Right lobe of liver (tissue), 6 donors: Measurements from ENCODE around the gene AVPR1B. TPM values are rescaled to one million over a fixed set of nuclear protein-coding genes. Genes with fewer than 3 reads are reported as not detected.

Experiments used
- ATAC-seq, 4 donors: fragments of 200-7000 bp; cut with Tn5 transposase; one replicate each; pipeline ENCODE4 v1.9.1; 2020; ENCODE audit warnings: mild to moderate bottlenecking in 4 of 4, moderate library complexity in 4 of 4
- DNase-seq, 3 donors: peaks; one replicate each; pipeline ENCODE4 v3.0.0-alpha.2; 2020
- H3K27ac ChIP-seq, 3 donors: fragments of 200-600 bp; one replicate each; pipeline ENCODE4 v1.8.0; 2022
- H3K27me3 ChIP-seq, 2 donors: fragments of 200-600 bp; one replicate each; pipeline ENCODE4 v1.8.0; 2022
- H3K36me3 ChIP-seq, 4 donors: fragments of 200-600 bp; sonication (generic) in 1 of 4; one replicate each; pipeline versions ENCODE4 v1.5.1 to v1.8.0; 2017 to 2022; ENCODE audit warnings: control low read depth in 1 of 4
- H3K4me1 ChIP-seq, 4 donors: fragments of 200-600 bp; sonication (generic) in 1 of 4; one replicate each; pipeline versions ENCODE4 v1.5.1 to v1.8.0; 2017 to 2022; ENCODE audit warnings: control low read depth in 1 of 4
- H3K4me3 ChIP-seq, 3 donors: fragments of 200-600 bp; one replicate each; pipeline ENCODE4 v1.8.0; 2022
- H3K9me3 ChIP-seq, 4 donors: fragments of 200-600 bp; sonication (generic) in 1 of 4; one replicate each; pipeline versions ENCODE4 v1.5.1 to v1.8.0; 2017 to 2022; ENCODE audit warnings: control low read depth in 1 of 4
- POLR2A ChIP-seq: fragments of 450-650 bp; IDR thresholded peaks from one replicate; pipeline ENCODE4 v1.6.1; 2017; ENCODE audit warnings: antibody characterized with exemption, mild to moderate bottlenecking
- WGBS: methylation state at CpG from one replicate; pipeline ENCODE4 v1.1.6; 2018; ENCODE audit warnings: low coverage, low lambda C conversion rate; ENCODE audit not compliant: insufficient coverage; ENCODE audit errors: missing lambda C conversion rate; 5-methylcytosine and 5-hydroxymethylcytosine counted together
- intact Hi-C, 2 donors: fragments of 100-400 bp; cut with DNase I; formaldehyde crosslinking; loops; one replicate each; pipeline versions ENCODE4 v1.11.2 to v1.14.1; 2022
- total RNA-seq, 6 experiments: library from RNA; depleted of rRNA in 2 of 6; stranded (reverse); fragments of >200 nt in 2 of 6; fragmentation: NEBNext Ultra II Directional in 3 of 6; extraction: Animal tissue kit (Norgen Biotek cat#: 25700) in 3 of 6; gene quantifications; one replicate each; pipeline versions ENCODE4 v1.1.0 to v1.2.4, GENCODE V29; 2016 to 2023
- TF ChIP-seq, protein P1 (sequence below), 4 donors: fragments of 200-600 bp in 3 of 4; fragments of 450-650 bp in 1 of 4; IDR thresholded peaks; one replicate each; pipeline versions ENCODE4 v1.5.1 to v1.8.0; 2016 to 2022; ENCODE audit warnings: antibody characterized with exemption in 4 of 4, mild to moderate bottlenecking in 2 of 4
- donor health status: DM: no; HTN: yes; CAD: no.
- donor health status: DM: no; HTN: no; CAD: no.
- donor health status: DM: no; HTN: no; CAD: no.
- donor health status: DM: no; HTN: yes; CAD: no.
- donor health status: DM: no; HTN: yes; CAD: no.

AVPR1B gene
- total RNA-seq, 6 experiments from 2014 or later, result not detected

DNA sequence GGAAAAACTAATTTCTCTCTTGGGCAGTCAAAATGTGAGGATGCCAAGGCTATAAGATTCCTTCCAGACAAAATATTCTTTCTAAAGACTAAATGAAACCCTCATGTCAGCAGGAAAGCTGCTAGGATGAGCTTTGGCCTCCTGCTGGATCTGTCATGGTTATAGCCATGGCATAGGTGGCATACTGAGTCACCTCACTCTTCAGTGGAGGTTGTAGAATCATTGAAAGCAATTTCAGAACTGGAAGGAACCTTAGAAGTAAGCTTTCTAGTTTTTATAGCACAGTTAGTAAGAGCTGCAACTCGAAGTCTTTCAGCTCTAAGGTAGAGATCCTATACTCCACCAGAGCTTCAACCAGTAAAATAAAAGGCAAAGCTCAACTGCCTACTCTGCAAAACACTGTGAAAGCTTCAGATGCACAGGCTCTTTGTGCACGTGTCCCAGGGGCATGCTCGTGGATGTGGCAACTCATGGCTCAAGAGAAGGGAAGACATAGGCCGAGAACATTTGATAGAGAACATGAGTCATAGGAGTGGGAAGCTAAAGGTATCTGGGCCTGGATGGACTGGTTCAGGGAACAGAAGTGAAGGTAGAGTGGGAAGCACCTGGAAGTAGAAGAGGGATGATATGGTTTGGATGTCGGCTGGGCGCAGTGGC, 5.8 kb downstream of the AVPR1B start:
- H3K4me1 ChIP-seq, result peaks cover 0 to 18% (median 6%) of the 10 kb centered on the region in 4 donors
- H3K27ac ChIP-seq, result no peak overlapping the region
- H3K36me3 ChIP-seq, result no peaks in the 10 kb centered on the region
- DNase-seq, result no peak
- no peaks in the 10 kb centered on the region for H3K9me3 ChIP-seq
- TF ChIP-seq, protein P1, sequence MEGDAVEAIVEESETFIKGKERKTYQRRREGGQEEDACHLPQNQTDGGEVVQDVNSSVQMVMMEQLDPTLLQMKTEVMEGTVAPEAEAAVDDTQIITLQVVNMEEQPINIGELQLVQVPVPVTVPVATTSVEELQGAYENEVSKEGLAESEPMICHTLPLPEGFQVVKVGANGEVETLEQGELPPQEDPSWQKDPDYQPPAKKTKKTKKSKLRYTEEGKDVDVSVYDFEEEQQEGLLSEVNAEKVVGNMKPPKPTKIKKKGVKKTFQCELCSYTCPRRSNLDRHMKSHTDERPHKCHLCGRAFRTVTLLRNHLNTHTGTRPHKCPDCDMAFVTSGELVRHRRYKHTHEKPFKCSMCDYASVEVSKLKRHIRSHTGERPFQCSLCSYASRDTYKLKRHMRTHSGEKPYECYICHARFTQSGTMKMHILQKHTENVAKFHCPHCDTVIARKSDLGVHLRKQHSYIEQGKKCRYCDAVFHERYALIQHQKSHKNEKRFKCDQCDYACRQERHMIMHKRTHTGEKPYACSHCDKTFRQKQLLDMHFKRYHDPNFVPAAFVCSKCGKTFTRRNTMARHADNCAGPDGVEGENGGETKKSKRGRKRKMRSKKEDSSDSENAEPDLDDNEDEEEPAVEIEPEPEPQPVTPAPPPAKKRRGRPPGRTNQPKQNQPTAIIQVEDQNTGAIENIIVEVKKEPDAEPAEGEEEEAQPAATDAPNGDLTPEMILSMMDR (IDR thresholded peaks at IDR 0.05), result no peak
- TF ChIP-seq POLR2A, result no peak
- H3K27me3 ChIP-seq, result no peaks in the 10 kb centered on the region
- no peak for ATAC-seq
- H3K4me3 ChIP-seq, result no peak overlapping the region
- intact Hi-C loops, result no loop called here
- 81% methylated on average over 6 of the region's 6 CpGs for WGBS

DNA sequence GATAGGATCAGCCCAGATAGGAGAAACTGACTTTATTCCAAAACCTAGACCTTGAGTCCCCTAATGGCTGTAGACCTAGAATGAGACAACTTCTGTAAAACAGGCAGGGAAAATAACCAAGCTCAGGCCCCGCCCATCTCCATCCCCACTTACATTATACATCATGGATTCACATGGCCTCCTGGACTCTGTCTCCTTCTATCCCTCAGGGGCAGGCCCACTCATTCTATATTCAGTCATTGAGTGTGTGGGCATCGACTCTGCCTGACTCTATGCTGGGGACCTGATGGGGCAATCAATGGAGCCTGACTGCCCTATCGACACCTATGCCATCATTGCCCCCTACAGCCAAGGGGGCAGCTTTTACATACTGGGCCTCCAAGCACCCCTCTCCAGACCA, 6.4 kb downstream of the AVPR1B start:
- H3K4me3 ChIP-seq, result no peak overlapping the region
- no peaks in the 10 kb centered on the region for H3K27me3 ChIP-seq
- H3K9me3 ChIP-seq, result no peaks in the 10 kb centered on the region
- ATAC-seq (no peak), DNase-seq (no peak)
- intact Hi-C loops, result no loop called here
- no peaks in the 10 kb centered on the region for H3K36me3 ChIP-seq
- TF ChIP-seq, protein P1 (IDR thresholded peaks at IDR 0.05), result no peak
- no peak for TF ChIP-seq POLR2A
- WGBS, result 90% methylated on average over 3 of the region's 3 CpGs
- peaks cover 0 to 18% (median 6%) of the 10 kb centered on the region in 4 donors for H3K4me1 ChIP-seq
- no peak overlapping the region for H3K27ac ChIP-seq

DNA sequence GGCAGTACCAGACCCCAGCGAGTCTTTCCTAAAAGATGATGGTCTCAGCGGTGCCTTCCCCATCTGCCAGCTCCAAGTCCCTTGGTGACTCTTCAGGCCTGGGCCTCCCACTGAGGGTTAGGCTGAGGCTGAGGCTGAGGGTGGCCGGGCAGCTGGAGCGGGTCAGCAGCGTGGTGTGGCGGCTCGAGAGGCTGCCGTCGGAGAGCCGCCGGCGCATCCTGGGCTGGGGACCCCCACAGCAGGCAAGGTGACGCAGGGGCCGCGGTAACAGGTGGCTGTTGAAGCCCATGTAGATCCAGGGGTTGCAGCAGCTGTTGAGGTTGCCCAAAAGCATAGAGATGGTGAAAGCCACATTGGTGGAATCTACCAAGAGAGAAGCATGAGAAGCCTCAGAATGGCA, 7.0 kb downstream of the AVPR1B start:
- no peak overlapping the region for H3K27ac ChIP-seq
- H3K4me3 ChIP-seq, result no peak overlapping the region
- intact Hi-C loops, result no loop called here
- H3K36me3 ChIP-seq, result no peaks in the 10 kb centered on the region
- H3K4me1 ChIP-seq, result peaks cover 0 to 17% (median 6%) of the 10 kb centered on the region in 4 donors
- 100% methylated on average over 2 of the region's 15 CpGs for WGBS
- DNase-seq, result no peak
- H3K9me3 ChIP-seq, result no peaks in the 10 kb centered on the region
- ATAC-seq, result no peak
- TF ChIP-seq, protein P1 (IDR thresholded peaks at IDR 0.05), result no peak
- TF ChIP-seq POLR2A, result no peak
- H3K27me3 ChIP-seq, result no peaks in the 10 kb centered on the region

DNA sequence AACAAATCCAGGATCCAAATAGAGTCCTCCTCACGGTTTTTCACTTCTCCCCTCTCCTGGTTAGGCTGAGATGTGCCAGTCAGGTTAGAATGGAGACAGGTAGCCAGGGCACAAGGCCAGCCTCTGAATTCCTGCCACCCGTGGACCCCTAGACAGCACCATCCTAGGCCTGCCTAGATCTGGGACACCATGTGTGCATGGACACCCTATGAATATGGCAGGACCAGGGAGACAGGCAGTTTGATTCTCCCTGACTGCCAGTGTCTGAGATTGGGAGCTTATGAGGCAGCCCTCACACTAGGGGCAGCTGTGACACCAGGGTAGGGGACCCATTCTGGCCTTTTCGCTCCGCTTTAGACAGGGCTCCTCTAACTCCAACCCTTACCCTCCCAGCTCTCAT, 7.5 kb downstream of the AVPR1B start:
- Histone ChIP-seq H3K27me3 (no peaks in the 10 kb centered on the region), H3K27ac (no peak overlapping the region), H3K4me3 (no peak overlapping the region), H3K36me3 (no peaks in the 10 kb centered on the region), H3K4me1 (peaks cover 0 to 13% (median 6%) of the 10 kb centered on the region in 4 donors), H3K9me3 (no peaks in the 10 kb centered on the region)
- intact Hi-C loops, result loop anchor here (5.0 to 10.0 kb wide), 5 partner anchors 75 to 185 kb away; partner anchors contain the start of gene CTSE (in 1 of the 2)
- WGBS, result 94% methylated on average over 3 of the region's 4 CpGs
- ATAC-seq (no peak), DNase-seq (no peak)
- TF ChIP-seq, protein P1 (IDR thresholded peaks at IDR 0.05), result no peak
